Ectodermal cell (in vitro differentiated cells): ENCODE results near the gene IRX4.

Experiments used
- H3K27ac ChIP-seq: 2 replicates; pipeline ENCODE4 v1.7.0; 2013; ENCODE audit warnings: mild to moderate bottlenecking, low read depth, low read length; ENCODE audit not compliant: insufficient read depth, poor library complexity, severe bottlenecking
- H3K27me3 ChIP-seq: 2 replicates; pipeline ENCODE4 v1.7.0; 2013; ENCODE audit warnings: mild to moderate bottlenecking, low read length; ENCODE audit not compliant: insufficient read depth, control insufficient read depth, poor library complexity, severe bottlenecking
- H3K36me3 ChIP-seq: one replicate; pipeline ENCODE4 v1.7.0; 2013; ENCODE audit warnings: low read length; ENCODE audit not compliant: control insufficient read depth, insufficient read depth
- H3K4me1 ChIP-seq: one replicate; pipeline ENCODE4 v1.7.0; 2013; ENCODE audit warnings: low read length; ENCODE audit not compliant: control insufficient read depth, insufficient read depth
- H3K4me3 ChIP-seq: 2 replicates; pipeline ENCODE4 v1.7.0; 2013; ENCODE audit warnings: low read depth, low read length, control low read depth; ENCODE audit not compliant: insufficient read depth
- H3K9me3 ChIP-seq: 2 replicates; pipeline ENCODE4 v1.7.0; 2013; ENCODE audit warnings: mild to moderate bottlenecking, low read length, moderate library complexity; ENCODE audit not compliant: control insufficient read depth
- WGBS, 2 experiments: methylation state at CpG; one replicate each; pipeline ENCODE4 v1.1.7; 2013; ENCODE audit warnings: missing lambda C conversion rate in 2 of 2; 5-methylcytosine and 5-hydroxymethylcytosine counted together

Gene IRX4

DNA sequence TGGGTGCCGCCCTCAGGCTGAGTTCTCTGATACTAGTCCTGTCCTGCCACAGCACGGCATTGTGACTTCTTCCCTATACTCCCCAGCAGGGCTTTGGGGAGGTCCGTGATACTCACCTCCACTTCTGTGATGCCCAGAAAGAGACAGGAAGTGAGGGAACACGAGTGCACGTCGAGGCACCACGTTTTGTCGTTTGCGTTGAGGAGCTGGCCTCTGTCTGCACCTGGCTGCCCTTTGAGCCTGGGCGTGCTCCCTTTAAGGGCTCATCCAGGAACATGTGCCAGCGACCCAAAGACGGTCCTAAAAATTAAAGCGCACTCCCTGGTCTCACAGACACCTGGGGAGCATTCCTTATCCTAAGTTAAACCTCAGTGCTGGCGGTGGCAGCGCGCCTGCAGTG is 8.7 kb upstream of the IRX4 start:
- WGBS, 2 experiments, result 85% methylated on average over 16 of the region's 16 CpGs
- no peaks in the 10 kb centered on the region for H3K9me3 ChIP-seq
- H3K36me3 ChIP-seq, result no peaks in the 10 kb centered on the region
- H3K27me3 ChIP-seq, result peaks cover 64% of the 10 kb centered on the region
- H3K4me1 ChIP-seq, result peaks cover 15% of the 10 kb centered on the region
- H3K27ac ChIP-seq, result no peak overlapping the region
- H3K4me3 ChIP-seq, result no peak overlapping the region

- Histone ChIP-seq H3K4me3 (no peak overlapping the region), H3K4me1 (peaks cover 22% of the 10 kb centered on the region), H3K27me3 (peaks cover 75% of the 10 kb centered on the region), H3K36me3 (no peaks in the 10 kb centered on the region), H3K27ac (no peak overlapping the region), H3K9me3 (no peaks in the 10 kb centered on the region)
- WGBS, 2 experiments, result 67 to 72% methylated on average over 4 of the region's 4 CpGs
Observed at GRCh38 chr5:1890296-1890695, 7.6 kb upstream of the IRX4 start.

DNA sequence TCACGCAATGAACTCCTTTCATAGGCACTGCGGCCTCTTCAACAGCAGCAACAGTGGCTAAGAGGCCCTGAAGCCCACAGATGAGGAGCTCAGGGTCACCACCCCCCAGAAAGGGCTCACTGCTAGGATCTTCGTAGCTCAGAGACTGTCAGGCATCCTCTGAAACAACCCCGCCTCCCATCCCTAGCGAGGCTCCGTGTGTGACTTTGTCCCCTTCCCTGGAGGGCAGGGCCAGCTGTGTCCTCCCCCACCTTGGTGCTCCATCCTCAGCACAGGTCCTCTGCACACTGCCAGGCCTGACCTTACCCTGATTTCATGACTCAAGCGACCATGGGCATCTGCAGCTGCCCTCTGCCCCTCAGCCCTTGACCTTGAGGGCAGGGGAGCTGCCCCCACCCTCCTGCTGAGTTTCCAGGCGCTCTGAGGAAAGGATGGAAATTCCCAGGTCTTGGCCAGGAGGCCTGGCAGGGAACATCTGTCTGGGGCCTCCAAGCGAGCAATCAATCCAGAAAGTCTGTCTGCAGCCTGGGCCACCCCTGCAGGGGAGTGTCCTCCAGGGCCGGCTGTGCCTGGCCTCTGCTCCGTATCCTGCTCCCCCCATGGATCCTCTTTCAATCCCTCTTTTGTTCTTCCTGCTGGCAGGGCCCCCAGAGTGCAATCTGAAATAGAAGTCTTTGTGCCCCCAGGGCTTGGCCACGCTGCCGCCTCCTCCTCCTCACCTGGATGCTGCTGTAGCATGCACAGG is 6.8 kb upstream of the IRX4 start:
- Histone ChIP-seq H3K27me3 (peaks cover 83% of the 10 kb centered on the region), H3K4me1 (peaks cover 22% of the 10 kb centered on the region), H3K36me3 (no peaks in the 10 kb centered on the region), H3K27ac (no peak overlapping the region), H3K9me3 (no peaks in the 10 kb centered on the region), H3K4me3 (no peak overlapping the region)
- WGBS, 2 experiments, result 72 to 75% methylated on average over 13 of the region's 13 CpGs

- H3K4me3 ChIP-seq, result no peak overlapping the region
- no peaks in the 10 kb centered on the region for H3K9me3 ChIP-seq
- no peaks in the 10 kb centered on the region for H3K36me3 ChIP-seq
- peaks cover 91% of the 10 kb centered on the region for H3K27me3 ChIP-seq
- 84% methylated on average over 24 of the region's 24 CpGs for WGBS, 2 experiments
- peaks cover 28% of the 10 kb centered on the region for H3K4me1 ChIP-seq
- no peak overlapping the region for H3K27ac ChIP-seq
Observed at GRCh38 chr5:1888541-1889251, 6.0 kb upstream of the IRX4 start.

DNA sequence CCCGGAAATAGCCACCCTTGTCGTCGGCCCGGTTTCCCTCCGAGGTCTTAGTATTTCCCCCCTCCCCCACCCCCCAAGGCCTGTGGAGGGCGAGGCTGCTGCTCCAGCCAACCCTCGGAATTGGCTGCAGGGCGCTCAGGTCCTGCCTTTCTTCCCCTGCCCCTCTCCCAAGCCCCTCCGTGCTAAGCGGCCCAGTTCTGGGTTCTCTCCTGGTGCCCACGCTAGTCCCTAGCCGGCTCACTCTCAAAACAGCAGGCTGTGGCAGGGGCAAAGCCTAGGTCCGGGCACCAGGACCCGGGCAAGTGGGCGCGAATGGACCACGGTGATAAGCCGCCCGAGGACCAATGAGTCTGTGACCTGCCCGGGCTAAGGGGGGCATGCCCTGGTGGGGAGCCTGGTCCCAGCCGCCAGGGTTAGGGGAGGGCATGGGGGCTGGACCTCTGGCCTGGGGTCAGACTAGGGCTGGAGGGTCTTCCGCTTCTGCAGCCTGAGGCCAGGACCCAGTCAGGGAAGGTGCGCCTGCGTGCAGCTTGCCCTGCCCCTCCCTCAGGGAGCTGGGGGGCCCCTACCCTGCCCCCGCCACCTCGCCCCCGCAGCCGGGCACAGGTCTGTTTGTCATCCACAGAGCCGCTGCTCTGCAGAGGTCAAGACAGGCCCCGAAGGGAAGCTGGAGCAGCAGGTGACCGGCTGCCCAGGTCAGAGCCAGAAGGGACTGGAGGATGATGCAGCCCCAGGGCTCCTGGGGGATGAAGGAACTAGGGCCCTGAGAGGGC is 5.0 kb upstream of the IRX4 start:
- peak overlapping the region; percentile 27 for H3K4me3 ChIP-seq
- WGBS, 2 experiments, result 28 to 31% methylated on average over 30 of the region's 31 CpGs

GRCh38 chr5:1886846-1887587 is 4.3 kb upstream of the IRX4 start:
- no peaks in the 10 kb centered on the region for H3K9me3 ChIP-seq
- peak overlapping the region; percentile 27 for H3K4me3 ChIP-seq
- H3K27ac ChIP-seq, result no peak overlapping the region
- H3K36me3 ChIP-seq, result no peaks in the 10 kb centered on the region
- peaks cover 40% of the 10 kb centered on the region for H3K4me1 ChIP-seq
- 1% methylated on average over 102 of the region's 102 CpGs for WGBS, 2 experiments
- peaks cover 98% of the 10 kb centered on the region for H3K27me3 ChIP-seq

More for the DNA sequence above, 5.0 kb upstream of the IRX4 start:
- Histone ChIP-seq H3K4me1 (peaks cover 35% of the 10 kb centered on the region), H3K9me3 (no peaks in the 10 kb centered on the region), H3K27ac (no peak overlapping the region), H3K36me3 (no peaks in the 10 kb centered on the region), H3K27me3 (peaks cover 94% of the 10 kb centered on the region)

GRCh38 chr5:1885868-1886845 is 3.4 kb upstream of the IRX4 start:
- H3K9me3 ChIP-seq, result no peaks in the 10 kb centered on the region
- H3K36me3 ChIP-seq, result no peaks in the 10 kb centered on the region
- H3K27ac ChIP-seq, result no peak overlapping the region
- peaks cover 98% of the 10 kb centered on the region for H3K27me3 ChIP-seq
- no peak overlapping the region for H3K4me3 ChIP-seq
- peaks cover 40% of the 10 kb centered on the region for H3K4me1 ChIP-seq
- 2 to 3% methylated on average over 75 of the region's 75 CpGs for WGBS, 2 experiments

DNA sequence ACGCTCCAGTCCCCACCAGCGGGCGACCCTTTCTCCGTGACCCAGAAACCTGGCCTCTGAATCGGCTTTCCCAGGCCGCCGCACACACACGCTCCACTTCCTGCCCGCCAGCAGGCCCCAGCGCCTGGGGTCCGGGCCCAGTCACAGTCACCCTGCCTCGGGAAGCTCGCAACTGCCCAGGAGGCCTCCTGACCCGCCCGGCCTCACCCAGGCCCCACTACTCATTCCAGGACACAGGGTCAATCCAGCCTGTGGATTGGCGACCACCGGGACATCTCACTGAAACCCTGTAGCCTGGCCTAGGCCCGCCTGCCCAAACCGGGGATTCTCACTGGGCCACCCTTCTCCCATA is 2.7 kb upstream of the IRX4 start:
- H3K27ac ChIP-seq, result no peak overlapping the region
- no peaks in the 10 kb centered on the region for H3K36me3 ChIP-seq
- no peaks in the 10 kb centered on the region for H3K9me3 ChIP-seq
- peaks cover 40% of the 10 kb centered on the region for H3K4me1 ChIP-seq
- H3K4me3 ChIP-seq, result no peak overlapping the region
- 6 to 9% methylated on average over 19 of the region's 19 CpGs for WGBS, 2 experiments
- H3K27me3 ChIP-seq, result peaks cover 100% of the 10 kb centered on the region
